Neural cell (in vitro differentiated cells): ENCODE measurements around the gene ARSA.
"Not testable (repeated sequence)": the region's sequence is repeated elsewhere in the genome, so short reads cannot be mapped to it uniquely, and the experiment has no call there.

Source experiments
- EZH2 ChIP-seq: fragments of 200-600, 300-800 bp; shearing (Covaris generic), sonication (generic); IDR thresholded peaks from 2 replicates; pipeline ENCODE4 v1.6.1; 2014; ENCODE audit warnings: antibody characterized with exemption, low read length, borderline replicate concordance, mild to moderate bottlenecking; ENCODE audit not compliant: insufficient read depth, poor library complexity, severe bottlenecking
- POLR2AphosphoS5 ChIP-seq: IDR thresholded peaks from 2 replicates; pipeline ENCODE4 v1.6.1; 2012
- RAD21 ChIP-seq: fragments of 450-650 bp; conservative IDR thresholded peaks from 2 replicates; pipeline ENCODE4 v1.6.1; 2014; ENCODE audit warnings: antibody characterized with exemption, mild to moderate bottlenecking, moderate library complexity
- SMC3 ChIP-seq: fragments of 450-650 bp; conservative IDR thresholded peaks from 2 replicates; pipeline ENCODE4 v1.6.1; 2014; ENCODE audit warnings: antibody characterized with exemption, mild to moderate bottlenecking, moderate library complexity; ENCODE audit not compliant: poor library complexity
- TAF1 ChIP-seq: IDR thresholded peaks from 2 replicates; pipeline ENCODE4 v1.6.1; 2012; ENCODE audit warnings: low read depth
- TF ChIP-seq, protein P1 (sequence below): fragments of 450-650 bp; IDR thresholded peaks from 2 replicates; pipeline ENCODE4 v1.5.1; 2014; ENCODE audit warnings: antibody characterized with exemption, mild to moderate bottlenecking, moderate library complexity; ENCODE audit not compliant: poor library complexity, severe bottlenecking
- TF ChIP-seq, protein P2 (sequence below): IDR thresholded peaks from 2 replicates; pipeline ENCODE4 v1.6.1; 2012; ENCODE audit warnings: borderline replicate concordance

DNA sequence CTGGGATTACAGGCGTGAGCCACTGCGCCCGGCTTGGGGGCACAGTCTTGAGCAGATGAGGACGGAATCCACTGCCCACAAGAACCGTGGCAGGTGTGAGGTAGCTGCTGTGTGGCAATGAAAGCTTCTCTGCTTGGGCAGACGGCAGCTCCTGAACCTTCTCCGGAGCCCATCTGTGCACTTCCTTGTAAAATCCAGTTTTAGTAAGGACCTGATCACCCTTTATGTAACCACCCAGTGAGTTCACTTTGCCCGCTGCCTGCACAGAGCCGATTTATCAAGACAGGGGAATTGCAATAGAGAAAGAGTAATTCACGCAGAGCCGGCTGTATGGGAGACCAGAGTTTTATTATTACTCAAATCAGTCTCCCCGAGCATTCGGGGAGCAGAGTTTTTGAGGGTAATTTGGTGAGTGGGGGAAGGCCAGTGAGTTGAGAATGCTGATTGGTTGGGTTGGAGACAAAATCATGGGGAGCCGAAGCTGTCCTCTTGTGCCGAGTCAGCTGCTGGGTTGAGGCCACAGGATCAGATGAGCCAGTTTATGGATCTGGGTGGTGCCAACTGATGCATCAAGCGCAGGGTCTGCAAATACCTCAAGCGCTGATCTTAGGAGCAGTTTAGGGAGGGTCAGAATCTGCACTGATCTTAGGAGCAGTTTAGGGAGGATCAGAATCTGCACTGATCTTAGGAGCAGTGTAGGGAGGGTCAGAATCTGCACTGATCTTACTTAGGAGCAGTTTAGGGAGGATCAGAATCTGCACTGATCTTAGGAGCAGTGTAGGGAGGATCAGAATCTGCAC lies 15.3 kb upstream of the ARSA start:
- not testable (repeated sequence) for TF ChIP-seq TAF1, SMC3, EZH2, RAD21, POLR2AphosphoS5
- TF ChIP-seq, protein P1, sequence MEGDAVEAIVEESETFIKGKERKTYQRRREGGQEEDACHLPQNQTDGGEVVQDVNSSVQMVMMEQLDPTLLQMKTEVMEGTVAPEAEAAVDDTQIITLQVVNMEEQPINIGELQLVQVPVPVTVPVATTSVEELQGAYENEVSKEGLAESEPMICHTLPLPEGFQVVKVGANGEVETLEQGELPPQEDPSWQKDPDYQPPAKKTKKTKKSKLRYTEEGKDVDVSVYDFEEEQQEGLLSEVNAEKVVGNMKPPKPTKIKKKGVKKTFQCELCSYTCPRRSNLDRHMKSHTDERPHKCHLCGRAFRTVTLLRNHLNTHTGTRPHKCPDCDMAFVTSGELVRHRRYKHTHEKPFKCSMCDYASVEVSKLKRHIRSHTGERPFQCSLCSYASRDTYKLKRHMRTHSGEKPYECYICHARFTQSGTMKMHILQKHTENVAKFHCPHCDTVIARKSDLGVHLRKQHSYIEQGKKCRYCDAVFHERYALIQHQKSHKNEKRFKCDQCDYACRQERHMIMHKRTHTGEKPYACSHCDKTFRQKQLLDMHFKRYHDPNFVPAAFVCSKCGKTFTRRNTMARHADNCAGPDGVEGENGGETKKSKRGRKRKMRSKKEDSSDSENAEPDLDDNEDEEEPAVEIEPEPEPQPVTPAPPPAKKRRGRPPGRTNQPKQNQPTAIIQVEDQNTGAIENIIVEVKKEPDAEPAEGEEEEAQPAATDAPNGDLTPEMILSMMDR = not testable (repeated sequence)
- TF ChIP-seq, protein P2, sequence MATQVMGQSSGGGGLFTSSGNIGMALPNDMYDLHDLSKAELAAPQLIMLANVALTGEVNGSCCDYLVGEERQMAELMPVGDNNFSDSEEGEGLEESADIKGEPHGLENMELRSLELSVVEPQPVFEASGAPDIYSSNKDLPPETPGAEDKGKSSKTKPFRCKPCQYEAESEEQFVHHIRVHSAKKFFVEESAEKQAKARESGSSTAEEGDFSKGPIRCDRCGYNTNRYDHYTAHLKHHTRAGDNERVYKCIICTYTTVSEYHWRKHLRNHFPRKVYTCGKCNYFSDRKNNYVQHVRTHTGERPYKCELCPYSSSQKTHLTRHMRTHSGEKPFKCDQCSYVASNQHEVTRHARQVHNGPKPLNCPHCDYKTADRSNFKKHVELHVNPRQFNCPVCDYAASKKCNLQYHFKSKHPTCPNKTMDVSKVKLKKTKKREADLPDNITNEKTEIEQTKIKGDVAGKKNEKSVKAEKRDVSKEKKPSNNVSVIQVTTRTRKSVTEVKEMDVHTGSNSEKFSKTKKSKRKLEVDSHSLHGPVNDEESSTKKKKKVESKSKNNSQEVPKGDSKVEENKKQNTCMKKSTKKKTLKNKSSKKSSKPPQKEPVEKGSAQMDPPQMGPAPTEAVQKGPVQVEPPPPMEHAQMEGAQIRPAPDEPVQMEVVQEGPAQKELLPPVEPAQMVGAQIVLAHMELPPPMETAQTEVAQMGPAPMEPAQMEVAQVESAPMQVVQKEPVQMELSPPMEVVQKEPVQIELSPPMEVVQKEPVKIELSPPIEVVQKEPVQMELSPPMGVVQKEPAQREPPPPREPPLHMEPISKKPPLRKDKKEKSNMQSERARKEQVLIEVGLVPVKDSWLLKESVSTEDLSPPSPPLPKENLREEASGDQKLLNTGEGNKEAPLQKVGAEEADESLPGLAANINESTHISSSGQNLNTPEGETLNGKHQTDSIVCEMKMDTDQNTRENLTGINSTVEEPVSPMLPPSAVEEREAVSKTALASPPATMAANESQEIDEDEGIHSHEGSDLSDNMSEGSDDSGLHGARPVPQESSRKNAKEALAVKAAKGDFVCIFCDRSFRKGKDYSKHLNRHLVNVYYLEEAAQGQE = not testable (repeated sequence)
